Natural killer cell (primary cell): ENCODE data around the gene TTBK1. TPM values are rescaled to one million over a fixed set of nuclear protein-coding genes. Genes with fewer than 3 reads are reported as not detected.

Experiments
- ATAC-seq, 3 donors: fragments of 150-1000 bp in 2 of 3; fragments of 200-7000 bp in 1 of 3; cut with Tn5 transposase; 1 replicate in 1 of 3; 2 replicates in 2 of 3; pipeline ENCODE4 v1.10.0; 2021; ENCODE audit warnings: mild to moderate bottlenecking in 2 of 3, moderate library complexity in 2 of 3
- DNase-seq, 2 donors: peaks; one replicate each; pipeline versions ENCODE4 v3.0.0 to v3.0.0-alpha.2; 2013 to 2021; ENCODE audit warnings: mixed read lengths in 1 of 2
- H3K27ac ChIP-seq: one replicate; pipeline ENCODE4 v1.5.1; 2013; ENCODE audit warnings: mild to moderate bottlenecking, low read length
- H3K27me3 ChIP-seq: one replicate; pipeline ENCODE4 v1.6.1; 2013; ENCODE audit warnings: low read length; ENCODE audit not compliant: control insufficient read depth, insufficient read depth
- H3K36me3 ChIP-seq: one replicate; pipeline ENCODE4 v1.6.1; 2013; ENCODE audit warnings: low read length; ENCODE audit not compliant: control insufficient read depth, insufficient read depth
- H3K4me1 ChIP-seq: one replicate; pipeline ENCODE4 v1.6.1; 2013; ENCODE audit warnings: low read length; ENCODE audit not compliant: control insufficient read depth, insufficient read depth
- H3K4me3 ChIP-seq: one replicate; pipeline ENCODE4 v1.5.1; 2013; ENCODE audit warnings: low read length
- H3K9me3 ChIP-seq: one replicate; pipeline ENCODE4 v1.6.1; 2013; ENCODE audit warnings: low read length; ENCODE audit not compliant: control insufficient read depth, insufficient read depth
- H3K27ac Mint-ChIP-seq, 2 donors: one replicate each; pipeline ENCODE4 v1.8.0; 2022; ENCODE audit warnings: mild to moderate bottlenecking in 2 of 2, mixed read lengths in 2 of 2, moderate library complexity in 1 of 2
- H3K27me3 Mint-ChIP-seq, 2 donors: one replicate each; pipeline ENCODE4 v1.8.0; 2022; ENCODE audit warnings: low read depth in 2 of 2, mixed read lengths in 2 of 2
- H3K36me3 Mint-ChIP-seq: one replicate; pipeline ENCODE4 v1.8.0; 2022; ENCODE audit warnings: mixed read lengths
- H3K4me1 Mint-ChIP-seq, 2 donors: one replicate each; pipeline ENCODE4 v1.8.0; 2022; ENCODE audit warnings: mixed read lengths in 2 of 2
- H3K4me3 Mint-ChIP-seq: one replicate; pipeline ENCODE4 v1.8.0; 2022; ENCODE audit warnings: mild to moderate bottlenecking, moderate library complexity, mixed read lengths
- H3K9me3 Mint-ChIP-seq, 2 donors: one replicate each; pipeline ENCODE4 v1.8.0; 2022; ENCODE audit warnings: mixed read lengths in 2 of 2
- WGBS: methylation state at CpG from one replicate; pipeline ENCODE4 v1.1.7; 2013; ENCODE audit warnings: missing lambda C conversion rate; ENCODE audit not compliant: insufficient coverage; 5-methylcytosine and 5-hydroxymethylcytosine counted together
- intact Hi-C: fragments of 100-400 bp; cut with micrococcal nuclease; formaldehyde crosslinking; loops from one replicate; pipeline ENCODE4 v1.14.2; 2022
- total RNA-seq, 4 donors: library from RNA; stranded (reverse); fragments of 120-200 nt in 1 of 4; gene quantifications; one replicate each; pipeline versions ENCODE4 v1.2.3 to v1.2.4, GENCODE V29; 2013 to 2022
- TF ChIP-seq, protein P1 (sequence below): fragments of 200-600 bp; IDR thresholded peaks from one replicate; pipeline ENCODE4 v1.8.0; 2022; ENCODE audit warnings: antibody characterized with exemption

The TTBK1 gene
- total RNA-seq, 3 donors from 2014 or later (not counting 1 experiment from before 2014, with no cell fraction given), result 0.07 TPM; not detected in 2

DNA sequence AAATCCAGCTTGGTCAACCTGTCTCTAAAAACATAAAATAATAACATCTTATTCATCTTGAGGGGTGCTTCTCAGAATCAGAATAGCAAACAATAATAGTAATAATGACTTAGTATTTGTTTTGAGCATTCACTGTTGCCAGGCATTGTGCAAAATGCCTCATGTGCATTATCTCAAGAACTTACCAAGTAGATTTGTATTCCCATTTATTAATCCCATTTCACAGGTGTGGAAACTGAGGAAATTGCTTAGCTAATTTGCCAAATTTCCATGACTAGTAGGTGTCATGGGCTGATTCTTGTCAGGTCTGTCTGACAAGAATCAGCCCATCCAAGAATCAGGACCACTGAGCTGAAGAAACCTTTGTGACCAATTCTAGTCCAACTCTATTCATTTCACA is 5.5 kb downstream of the TTBK1 start:
- Mint-ChIP-seq H3K9me3 (no peaks in the 10 kb centered on the region), H3K4me3 (no peak overlapping the region), H3K27ac (no peak overlapping the region), H3K36me3 (no peaks in the 10 kb centered on the region), H3K4me1 (peaks cover 9 to 13% of the 10 kb centered on the region in 2 donors), H3K27me3 (peaks cover 23 to 28% of the 10 kb centered on the region in 2 donors)
- no peaks in the 10 kb centered on the region for H3K9me3 ChIP-seq
- no peaks in the 10 kb centered on the region for H3K36me3 ChIP-seq
- no peak for ATAC-seq
- H3K27me3 ChIP-seq, result peaks cover 7% of the 10 kb centered on the region
- intact Hi-C loops, result no loop called here
- no peak overlapping the region for H3K27ac ChIP-seq
- TF ChIP-seq, protein P1, sequence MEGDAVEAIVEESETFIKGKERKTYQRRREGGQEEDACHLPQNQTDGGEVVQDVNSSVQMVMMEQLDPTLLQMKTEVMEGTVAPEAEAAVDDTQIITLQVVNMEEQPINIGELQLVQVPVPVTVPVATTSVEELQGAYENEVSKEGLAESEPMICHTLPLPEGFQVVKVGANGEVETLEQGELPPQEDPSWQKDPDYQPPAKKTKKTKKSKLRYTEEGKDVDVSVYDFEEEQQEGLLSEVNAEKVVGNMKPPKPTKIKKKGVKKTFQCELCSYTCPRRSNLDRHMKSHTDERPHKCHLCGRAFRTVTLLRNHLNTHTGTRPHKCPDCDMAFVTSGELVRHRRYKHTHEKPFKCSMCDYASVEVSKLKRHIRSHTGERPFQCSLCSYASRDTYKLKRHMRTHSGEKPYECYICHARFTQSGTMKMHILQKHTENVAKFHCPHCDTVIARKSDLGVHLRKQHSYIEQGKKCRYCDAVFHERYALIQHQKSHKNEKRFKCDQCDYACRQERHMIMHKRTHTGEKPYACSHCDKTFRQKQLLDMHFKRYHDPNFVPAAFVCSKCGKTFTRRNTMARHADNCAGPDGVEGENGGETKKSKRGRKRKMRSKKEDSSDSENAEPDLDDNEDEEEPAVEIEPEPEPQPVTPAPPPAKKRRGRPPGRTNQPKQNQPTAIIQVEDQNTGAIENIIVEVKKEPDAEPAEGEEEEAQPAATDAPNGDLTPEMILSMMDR, result no peak
- no peak for DNase-seq
- no peak overlapping the region for H3K4me3 ChIP-seq
- peaks cover 19% of the 10 kb centered on the region for H3K4me1 ChIP-seq

- H3K36me3 ChIP-seq, result no peaks in the 10 kb centered on the region
- no peak for DNase-seq
- H3K4me3 ChIP-seq, result no peak overlapping the region
- Mint-ChIP-seq H3K4me1 (peaks cover 9 to 13% of the 10 kb centered on the region in 2 donors), H3K36me3 (no peaks in the 10 kb centered on the region), H3K27me3 (peaks cover 23 to 28% of the 10 kb centered on the region in 2 donors), H3K9me3 (no peaks in the 10 kb centered on the region), H3K27ac (no peak overlapping the region), H3K4me3 (no peak overlapping the region)
- peaks cover 2% of the 10 kb centered on the region for H3K27me3 ChIP-seq
- no peak overlapping the region for H3K27ac ChIP-seq
- intact Hi-C loops, result no loop called here
- peaks cover 19% of the 10 kb centered on the region for H3K4me1 ChIP-seq
- H3K9me3 ChIP-seq, result no peaks in the 10 kb centered on the region
- TF ChIP-seq, protein P1, result no peak
- WGBS, result 17% methylated on average over 8 of the region's 8 CpGs
- ATAC-seq, result no peak
Measured at GRCh38 chr6:43250992-43251373, 7.7 kb downstream of the TTBK1 start.

DNA sequence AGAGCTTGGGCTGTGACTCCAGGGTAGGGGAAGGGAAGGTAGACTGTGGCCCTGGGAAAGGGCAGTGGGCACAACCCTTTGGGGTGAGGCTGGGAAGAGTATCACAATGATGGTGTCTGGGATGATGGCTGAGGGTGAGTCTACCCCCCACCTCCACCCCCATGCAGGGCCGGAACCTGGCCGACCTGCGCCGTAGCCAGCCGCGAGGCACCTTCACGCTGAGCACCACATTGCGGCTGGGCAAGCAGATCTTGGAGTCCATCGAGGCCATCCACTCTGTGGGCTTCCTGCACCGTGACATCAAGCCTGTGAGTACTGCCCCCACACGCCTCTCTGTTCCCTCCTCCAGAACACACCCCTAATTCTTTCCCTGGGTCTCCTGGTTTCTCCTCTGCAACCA is 10.1 kb downstream of the TTBK1 start:
- intact Hi-C loops, result no loop called here
- no peak for DNase-seq

More for the DNA sequence above, 10.1 kb downstream of the TTBK1 start:
- H3K27me3 ChIP-seq, result peaks cover 2% of the 10 kb centered on the region
- ATAC-seq, result no peak
- Mint-ChIP-seq H3K9me3 (no peaks in the 10 kb centered on the region), H3K36me3 (no peaks in the 10 kb centered on the region), H3K27ac (no peak overlapping the region), H3K4me1 (no peaks in the 10 kb centered on the region), H3K27me3 (peaks cover 15 to 22% of the 10 kb centered on the region in 2 donors), H3K4me3 (no peak overlapping the region)
- TF ChIP-seq, protein P1, result no peak
- no peak overlapping the region for H3K27ac ChIP-seq
- H3K9me3 ChIP-seq, result no peaks in the 10 kb centered on the region
- H3K4me3 ChIP-seq, result no peak overlapping the region
- no peaks in the 10 kb centered on the region for H3K4me1 ChIP-seq
- WGBS, result 97% methylated on average over 11 of the region's 11 CpGs
- no peaks in the 10 kb centered on the region for H3K36me3 ChIP-seq
